Measurements from ENCODE around the gene SH2D3C. TPM values are rescaled to one million over a fixed set of nuclear protein-coding genes. Genes with fewer than 3 reads are reported as not detected.

Gene SH2D3C
- total RNA-seq, 1 experiment from 2014 or later: 0.79 TPM

DNA sequence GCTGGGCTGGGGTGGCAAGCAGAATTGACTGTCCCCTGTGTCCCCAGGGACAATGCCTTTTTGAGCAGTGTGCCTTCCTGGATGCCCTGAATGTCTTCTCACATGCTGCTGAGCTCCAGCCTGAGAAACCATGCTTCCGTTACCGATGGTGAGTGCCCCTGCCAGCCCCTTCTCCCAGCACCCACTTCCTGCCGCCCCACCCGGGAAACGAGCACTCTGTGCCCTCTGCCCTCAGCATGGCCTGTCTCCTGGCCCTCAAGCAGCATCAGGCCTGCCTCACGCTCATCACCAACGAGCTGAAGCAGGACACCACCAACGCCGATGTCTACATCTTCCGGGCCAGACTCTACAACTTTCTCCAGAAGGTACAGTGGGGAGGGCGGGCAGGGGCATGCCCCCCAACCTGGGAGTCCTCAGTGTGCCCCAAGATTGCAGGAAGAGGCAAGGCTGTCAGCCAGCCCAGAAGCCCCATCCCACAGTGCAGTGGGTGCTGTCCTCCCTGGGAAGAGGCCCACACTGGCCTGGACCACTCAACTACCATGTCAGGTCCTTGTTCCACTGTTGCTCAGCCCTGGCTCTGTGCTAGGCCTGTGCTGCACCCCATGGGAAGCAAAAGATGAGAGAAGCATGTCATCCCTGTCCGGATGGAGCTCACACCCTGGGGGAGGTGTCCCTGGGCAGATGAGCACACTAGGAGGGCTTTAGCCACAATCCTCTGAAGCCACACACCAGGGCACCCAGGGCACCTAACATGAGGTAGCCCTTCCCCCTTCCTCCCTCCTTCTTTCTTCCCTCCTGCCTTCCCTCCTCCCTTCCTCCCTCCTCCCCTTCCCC, 58.2 kb downstream of the SH2D3C start:
- no peak overlapping the region for H3K4me2 ChIP-seq
- H4K20me1 ChIP-seq (ENCODE audit: insufficient read depth): no peaks in the 10 kb centered on the region
- no peak overlapping the region for H2AFZ ChIP-seq
- intact Hi-C loops (cut with micrococcal nuclease; ENCODE audit: unreplicated experiment): loop anchor here (5.0 to 10.0 kb wide), 2 partner anchors 108 to 495 kb away; partner anchors contain the start of gene STXBP1
- no peak for DNase-seq
- TF ChIP-seq EZH2 (IDR thresholded peaks at IDR 0.05; ENCODE audit: low read depth) (no peak), CTCF (conservative IDR thresholded peaks at IDR 0.05) (no peak)
- H3K79me2 ChIP-seq (ENCODE audit: low read depth): no peaks in the 10 kb centered on the region
- no peaks in the 10 kb centered on the region for H3K27me3 ChIP-seq (ENCODE audit: insufficient read depth, low read depth)
- no TSS peak for BruUV-seq (replicated peaks)
- H3K4me1 ChIP-seq (replicated peaks; ENCODE audit: insufficient read depth): peaks cover 16% of the 10 kb centered on the region
- H3F3A ChIP-seq (ENCODE audit: insufficient read depth, low read depth): peaks cover 27% of the 10 kb centered on the region
- ChIA-PET CTCF (no interaction called here), POLR2A (ENCODE audit: unreplicated experiment) (interaction anchor here (0.7 kb wide), 1 partner anchor 78 kb away, joined by 14 read pairs; no protein-coding TSS in a partner anchor)
- no peaks in the 10 kb centered on the region for H3K9me2 ChIP-seq (ENCODE audit: insufficient read depth)
- no peaks in the 10 kb centered on the region for H3K9me3 ChIP-seq (ENCODE audit: insufficient read depth, low read depth)
- H3K4me3 ChIP-seq: no peak overlapping the region
- H3K36me3 ChIP-seq (ENCODE audit: low read depth): no peaks in the 10 kb centered on the region
- no peak overlapping the region for H3K27ac ChIP-seq

GRCh38 chr9:127717766-127718165, 60.7 kb downstream of the SH2D3C start:
- H4K20me1 ChIP-seq (ENCODE audit: insufficient read depth): peaks cover 11% of the 10 kb centered on the region; the same call in 1 of the 2 replicates
- no peak for TF ChIP-seq EZH2 (IDR thresholded peaks at IDR 0.05; ENCODE audit: low read depth)
- TF ChIP-seq CTCF (conservative IDR thresholded peaks at IDR 0.05): no peak
- H3K36me3 ChIP-seq (ENCODE audit: low read depth): no peaks in the 10 kb centered on the region
- ChIA-PET POLR2A (ENCODE audit: unreplicated experiment) (no interaction called here), CTCF (no interaction called here)
- peaks cover 10% of the 10 kb centered on the region; the same call in 1 of the 2 replicates for H3K79me2 ChIP-seq (ENCODE audit: low read depth)
- no peaks in the 10 kb centered on the region for H3K9me3 ChIP-seq (ENCODE audit: insufficient read depth, low read depth)
- H3K4me2 ChIP-seq: no peak overlapping the region
- H3K27ac ChIP-seq: no peak overlapping the region
- no peaks in the 10 kb centered on the region for H3K27me3 ChIP-seq (ENCODE audit: insufficient read depth, low read depth)
- no peak overlapping the region for H3K4me3 ChIP-seq
- intact Hi-C loops (cut with micrococcal nuclease; ENCODE audit: unreplicated experiment): no loop called here
- H3K9me2 ChIP-seq (ENCODE audit: insufficient read depth): no peaks in the 10 kb centered on the region
- peaks cover 16% of the 10 kb centered on the region for H3F3A ChIP-seq (ENCODE audit: insufficient read depth, low read depth)
- DNase-seq: no peak
- no TSS peak for BruUV-seq (replicated peaks)
- H3K4me1 ChIP-seq (replicated peaks; ENCODE audit: insufficient read depth): peaks cover 20% of the 10 kb centered on the region
- H2AFZ ChIP-seq: no peak overlapping the region

GRCh38 chr9:127716412-127716811, 62.1 kb downstream of the SH2D3C start:
- Histone ChIP-seq H3K27me3 (ENCODE audit: insufficient read depth, low read depth) (no peaks in the 10 kb centered on the region), H3K4me3 (peak overlapping the region; percentile 92; the same call in 1 of the 2 replicates), H3K79me2 (ENCODE audit: low read depth) (peaks cover 10% of the 10 kb centered on the region; the same call in 1 of the 2 replicates), H3K27ac (no peak overlapping the region), H3K4me2 (peak overlapping the region; percentile 97), H3F3A (ENCODE audit: insufficient read depth, low read depth) (peaks cover 9% of the 10 kb centered on the region; the same call in 1 of the 2 replicates), H3K4me1 (replicated peaks; ENCODE audit: insufficient read depth) (peaks cover 10% of the 10 kb centered on the region), H4K20me1 (ENCODE audit: insufficient read depth) (peaks cover 11% of the 10 kb centered on the region; the same call in 1 of the 2 replicates), H2AFZ (no peak overlapping the region; the same call in 1 of the 2 replicates), H3K9me3 (ENCODE audit: insufficient read depth, low read depth) (no peaks in the 10 kb centered on the region), H3K9me2 (ENCODE audit: insufficient read depth) (no peaks in the 10 kb centered on the region), H3K36me3 (ENCODE audit: low read depth) (no peaks in the 10 kb centered on the region)
- no TSS peak for BruUV-seq (replicated peaks)
- TF ChIP-seq CTCF (conservative IDR thresholded peaks at IDR 0.05): no peak
- TF ChIP-seq EZH2 (IDR thresholded peaks at IDR 0.05; ENCODE audit: low read depth): no peak
- CTCF ChIA-PET: no interaction called here
- intact Hi-C loops (cut with micrococcal nuclease; ENCODE audit: unreplicated experiment): no loop called here
- DNase-seq: no peak
- POLR2A ChIA-PET (ENCODE audit: unreplicated experiment): interaction anchor here (0.6 kb wide), 1 partner anchor 292 kb away, joined by 4 read pairs; the partner anchor contains the start of gene ZNF79
